ENCODE measurements around the gene APBB3. TPM values are rescaled to one million over a fixed set of nuclear protein-coding genes. Genes with fewer than 3 reads are reported as not detected.

Gene APBB3
- total RNA-seq, 1 experiment from 2014 or later: 22.7 TPM

DNA sequence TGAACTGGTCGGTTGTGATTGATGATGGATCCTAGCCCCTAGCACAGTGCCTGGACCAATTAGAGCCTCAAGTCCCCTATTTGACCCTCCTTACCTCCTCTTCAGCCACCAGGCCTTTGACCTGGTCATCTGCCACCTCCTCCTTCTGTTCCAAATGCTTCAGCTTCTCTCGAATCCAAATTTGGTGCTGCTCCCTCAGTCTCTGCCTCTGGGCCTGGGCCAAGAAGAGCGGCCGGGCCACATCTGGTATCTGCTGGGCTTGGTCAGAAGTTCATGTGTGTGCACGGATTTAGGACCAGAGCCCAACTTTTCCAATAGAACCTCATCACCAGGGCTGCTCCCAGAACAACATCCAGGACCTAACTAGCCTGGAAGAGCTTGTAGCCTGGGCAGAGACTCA lies 6.7 kb upstream of the APBB3 start:
- no TSS peak for BruUV-seq (replicated peaks)
- H3K27me3 Mint-ChIP-seq (ENCODE audit: insufficient read depth, unreplicated experiment): no peaks in the 10 kb centered on the region
- peaks cover 24% of the 10 kb centered on the region for H3K36me3 Mint-ChIP-seq (ENCODE audit: insufficient read depth, unreplicated experiment)
- H3K4me3 Mint-ChIP-seq (ENCODE audit: unreplicated experiment): no peak overlapping the region
- intact Hi-C loops (cut with micrococcal nuclease): no loop called here
- ChIA-PET CTCF (interaction anchor here (0.6 to 2.3 kb wide), 4 partner anchors 23 to 68 kb away, joined by 3 to 6 read pairs (median 4); partner anchors contain the start of genes EIF4EBP3 and TMCO6), POLR2A (interaction anchor here (0.6 to 10.4 kb wide), 4 partner anchors 13 to 148 kb away, joined by 3 to 169 read pairs (median 4); partner anchors contain the start of genes IK and NDUFA2)
- H3K27ac Mint-ChIP-seq (ENCODE audit: low read depth, unreplicated experiment): no peak overlapping the region
- H3K9me3 Mint-ChIP-seq (ENCODE audit: unreplicated experiment): no peaks in the 10 kb centered on the region
- peaks cover 8% of the 10 kb centered on the region for H3K4me1 Mint-ChIP-seq (ENCODE audit: insufficient read depth, unreplicated experiment)
- no peak for DNase-seq (ENCODE audit: unreplicated experiment)
- TF ChIP-seq, protein P1, sequence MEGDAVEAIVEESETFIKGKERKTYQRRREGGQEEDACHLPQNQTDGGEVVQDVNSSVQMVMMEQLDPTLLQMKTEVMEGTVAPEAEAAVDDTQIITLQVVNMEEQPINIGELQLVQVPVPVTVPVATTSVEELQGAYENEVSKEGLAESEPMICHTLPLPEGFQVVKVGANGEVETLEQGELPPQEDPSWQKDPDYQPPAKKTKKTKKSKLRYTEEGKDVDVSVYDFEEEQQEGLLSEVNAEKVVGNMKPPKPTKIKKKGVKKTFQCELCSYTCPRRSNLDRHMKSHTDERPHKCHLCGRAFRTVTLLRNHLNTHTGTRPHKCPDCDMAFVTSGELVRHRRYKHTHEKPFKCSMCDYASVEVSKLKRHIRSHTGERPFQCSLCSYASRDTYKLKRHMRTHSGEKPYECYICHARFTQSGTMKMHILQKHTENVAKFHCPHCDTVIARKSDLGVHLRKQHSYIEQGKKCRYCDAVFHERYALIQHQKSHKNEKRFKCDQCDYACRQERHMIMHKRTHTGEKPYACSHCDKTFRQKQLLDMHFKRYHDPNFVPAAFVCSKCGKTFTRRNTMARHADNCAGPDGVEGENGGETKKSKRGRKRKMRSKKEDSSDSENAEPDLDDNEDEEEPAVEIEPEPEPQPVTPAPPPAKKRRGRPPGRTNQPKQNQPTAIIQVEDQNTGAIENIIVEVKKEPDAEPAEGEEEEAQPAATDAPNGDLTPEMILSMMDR (IDR thresholded peaks at IDR 0.05; ENCODE audit: unreplicated experiment): no peak

DNA sequence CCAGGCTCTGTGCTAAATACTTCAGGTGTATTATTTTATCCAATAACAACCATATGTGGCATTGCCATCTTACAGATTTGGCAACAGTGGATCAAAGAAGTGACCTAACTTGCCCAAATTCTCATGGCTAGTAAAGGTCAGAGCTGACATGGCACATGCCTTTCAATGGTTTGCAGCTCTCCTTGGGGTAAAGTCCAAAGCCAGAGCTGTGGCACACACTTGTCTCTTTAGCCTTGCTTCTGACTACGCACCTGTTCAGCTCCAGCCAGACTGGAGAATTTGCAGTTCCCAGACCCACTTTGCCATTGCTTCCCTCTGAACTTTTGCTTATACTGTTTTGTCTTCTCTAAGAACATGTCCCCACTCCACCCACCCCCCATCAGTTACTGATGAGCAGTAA lies 6.1 kb upstream of the APBB3 start:
- ChIA-PET CTCF (interaction anchor here (0.6 to 2.3 kb wide), 5 partner anchors 10 to 68 kb away, joined by 3 to 6 read pairs (median 3); partner anchors contain the start of genes EIF4EBP3, SRA1 and TMCO6), POLR2A (interaction anchor here (0.6 to 10.4 kb wide), 4 partner anchors 60 to 150 kb away, joined by 4 to 169 read pairs (median 4); partner anchors contain the start of genes IK and NDUFA2)
- TF ChIP-seq, protein P1 (IDR thresholded peaks at IDR 0.05; ENCODE audit: unreplicated experiment): no peak
- Mint-ChIP-seq H3K27me3 (ENCODE audit: insufficient read depth, unreplicated experiment) (no peaks in the 10 kb centered on the region), H3K4me1 (ENCODE audit: insufficient read depth, unreplicated experiment) (peaks cover 14% of the 10 kb centered on the region), H3K4me3 (ENCODE audit: unreplicated experiment) (no peak overlapping the region), H3K9me3 (ENCODE audit: unreplicated experiment) (no peaks in the 10 kb centered on the region), H3K27ac (ENCODE audit: low read depth, unreplicated experiment) (no peak overlapping the region), H3K36me3 (ENCODE audit: insufficient read depth, unreplicated experiment) (peaks cover 24% of the 10 kb centered on the region)
- intact Hi-C loops (cut with micrococcal nuclease): no loop called here
- BruUV-seq (replicated peaks): no TSS peak
- no peak for DNase-seq (ENCODE audit: unreplicated experiment)

DNA sequence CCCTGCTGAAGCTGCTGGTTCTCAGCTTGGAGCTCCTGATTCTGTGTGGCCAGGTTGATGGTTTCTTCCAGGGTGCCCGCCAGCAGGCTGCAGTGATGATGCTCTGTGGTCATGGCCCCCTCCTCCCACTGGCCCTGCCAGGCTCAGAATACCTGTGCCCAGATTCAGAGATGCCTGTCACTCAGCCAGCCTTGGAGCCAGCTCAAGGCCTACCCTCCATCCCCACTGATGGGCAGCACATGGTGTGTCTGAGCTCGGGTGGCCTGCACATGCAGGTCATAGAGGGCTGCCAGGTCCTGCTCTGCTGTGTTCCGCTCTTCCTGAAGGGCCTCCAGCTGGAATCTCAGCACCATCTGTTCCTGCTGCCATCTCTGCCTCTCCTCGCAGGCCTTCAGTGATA lies 5.7 kb upstream of the APBB3 start:
- no TSS peak for BruUV-seq (replicated peaks)
- POLR2A ChIA-PET: interaction anchor here (0.6 to 10.4 kb wide), 6 partner anchors 13 to 150 kb away, joined by 3 to 169 read pairs (median 4); partner anchors contain the start of genes IK, NDUFA2 and SRA1
- H3K27ac Mint-ChIP-seq (ENCODE audit: low read depth, unreplicated experiment): no peak overlapping the region

DNA sequence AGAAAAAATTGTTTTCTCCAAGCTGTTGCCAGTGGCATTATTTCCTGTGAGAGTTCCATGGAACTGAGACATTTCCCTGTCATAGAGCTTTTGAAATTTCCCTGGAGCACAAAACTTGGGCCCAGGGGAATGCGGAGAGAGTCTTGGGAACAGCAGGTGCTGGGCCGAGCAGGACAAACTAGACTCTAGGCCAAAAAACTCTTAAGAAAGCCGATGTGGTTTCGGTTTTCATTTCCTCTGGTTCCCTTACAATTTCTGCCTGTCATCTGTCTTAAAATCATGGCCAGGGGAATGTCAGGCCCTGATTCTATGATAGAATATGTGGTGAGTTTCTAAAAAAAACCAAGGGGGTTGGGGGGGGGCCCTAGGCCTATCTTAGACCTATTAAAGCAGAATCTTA lies 4.8 kb upstream of the APBB3 start:
- H3K4me3 Mint-ChIP-seq (ENCODE audit: unreplicated experiment): no peak overlapping the region
- BruUV-seq (replicated peaks): no TSS peak
- CTCF ChIA-PET: interaction anchor here (0.7 to 1.2 kb wide), 6 partner anchors 9 to 203 kb away, joined by 3 to 5 read pairs (median 4); partner anchors contain the start of genes CD14, IK and NDUFA2
- H3K36me3 Mint-ChIP-seq (ENCODE audit: insufficient read depth, unreplicated experiment): peaks cover 24% of the 10 kb centered on the region
- POLR2A ChIA-PET: interaction anchor here (0.6 to 10.4 kb wide), 5 partner anchors 12 to 211 kb away, joined by 3 to 169 read pairs (median 5); partner anchors contain the start of genes IK, NDUFA2 and SRA1
- TF ChIP-seq, protein P1 (IDR thresholded peaks at IDR 0.05; ENCODE audit: unreplicated experiment): no peak
- H3K27me3 Mint-ChIP-seq (ENCODE audit: insufficient read depth, unreplicated experiment): no peaks in the 10 kb centered on the region
- intact Hi-C loops (cut with micrococcal nuclease): no loop called here
- no peak overlapping the region for H3K27ac Mint-ChIP-seq (ENCODE audit: low read depth, unreplicated experiment)
- no peaks in the 10 kb centered on the region for H3K9me3 Mint-ChIP-seq (ENCODE audit: unreplicated experiment)
- H3K4me1 Mint-ChIP-seq (ENCODE audit: insufficient read depth, unreplicated experiment): peaks cover 15% of the 10 kb centered on the region
- DNase-seq (ENCODE audit: unreplicated experiment): no peak

More for the DNA sequence above, 5.7 kb upstream of the APBB3 start:
- Mint-ChIP-seq H3K27me3 (ENCODE audit: insufficient read depth, unreplicated experiment) (no peaks in the 10 kb centered on the region), H3K36me3 (ENCODE audit: insufficient read depth, unreplicated experiment) (peaks cover 24% of the 10 kb centered on the region), H3K4me3 (ENCODE audit: unreplicated experiment) (no peak overlapping the region), H3K4me1 (ENCODE audit: insufficient read depth, unreplicated experiment) (peaks cover 15% of the 10 kb centered on the region), H3K9me3 (ENCODE audit: unreplicated experiment) (no peaks in the 10 kb centered on the region)
- TF ChIP-seq, protein P1 (IDR thresholded peaks at IDR 0.05; ENCODE audit: unreplicated experiment): no peak
- intact Hi-C loops (cut with micrococcal nuclease): no loop called here
- DNase-seq (ENCODE audit: unreplicated experiment): no peak
- CTCF ChIA-PET: interaction anchor here (0.7 to 2.3 kb wide), 8 partner anchors 8 to 198 kb away, joined by 3 to 6 read pairs (median 3); partner anchors contain the start of genes CD14, EIF4EBP3, IK and NDUFA2
